Eye (tissue), 1 donor: ENCODE measurements around the gene MAS1.
"Not testable (repeated sequence)": the region's sequence is repeated elsewhere in the genome, so short reads cannot be mapped to it uniquely, and the experiment has no call there.

Experiments
- DNase-seq: peaks from one replicate; pipeline ENCODE4 v3.0.0-alpha.2; 2015

The MAS1 gene

DNA sequence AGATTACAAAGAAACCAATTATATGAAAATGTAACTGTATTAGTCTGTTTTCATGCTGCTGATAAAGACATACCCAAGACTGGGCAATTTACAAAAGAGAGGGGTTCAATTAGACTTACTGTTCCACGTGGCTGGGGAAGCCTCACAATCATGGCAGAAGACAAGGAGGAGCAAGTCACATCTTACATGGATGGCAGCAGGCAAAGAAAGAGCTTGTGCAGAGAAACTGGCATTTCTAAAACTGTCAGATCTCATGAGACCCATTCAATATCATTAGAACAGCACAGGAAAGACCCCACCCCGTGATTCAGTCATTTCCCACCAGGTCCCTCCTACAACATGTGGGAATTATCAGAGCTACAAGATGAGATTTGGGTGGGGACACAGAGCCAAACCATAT is 33.4 kb downstream of the MAS1 start:
- not testable (repeated sequence) for DNase-seq

DNA sequence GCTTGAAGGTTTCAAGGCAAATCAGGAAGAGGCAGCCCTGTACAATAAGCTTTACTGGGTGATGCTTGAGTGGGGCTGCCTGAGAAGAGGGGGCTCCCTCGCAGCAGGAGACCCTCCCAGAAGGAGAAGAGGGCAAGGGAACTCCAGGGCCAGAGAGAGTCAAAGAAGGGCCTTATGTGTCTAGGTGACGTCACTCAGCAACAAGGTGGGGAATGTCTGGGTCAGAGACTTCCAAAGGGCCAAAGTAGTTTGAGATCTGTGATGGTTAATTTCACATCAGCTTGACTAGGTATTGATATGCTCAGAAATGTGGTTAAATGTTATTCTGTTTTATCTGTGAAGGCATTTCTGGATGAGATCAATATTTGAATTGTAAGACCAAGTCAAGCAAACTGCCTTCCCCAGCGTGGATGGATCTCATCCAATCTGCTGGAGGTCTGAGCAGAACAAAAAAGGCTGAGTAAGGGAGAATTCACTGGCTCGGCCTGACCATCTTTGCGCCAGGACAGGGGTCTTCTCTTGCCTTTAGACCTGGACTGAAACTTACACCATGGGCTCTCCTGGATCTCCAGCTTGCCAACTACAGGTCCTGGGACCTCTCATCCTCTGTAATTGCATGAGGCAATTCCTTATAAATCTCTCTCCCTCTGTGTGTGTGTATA is 35.9 kb downstream of the MAS1 start:
- no peak for DNase-seq

DNA sequence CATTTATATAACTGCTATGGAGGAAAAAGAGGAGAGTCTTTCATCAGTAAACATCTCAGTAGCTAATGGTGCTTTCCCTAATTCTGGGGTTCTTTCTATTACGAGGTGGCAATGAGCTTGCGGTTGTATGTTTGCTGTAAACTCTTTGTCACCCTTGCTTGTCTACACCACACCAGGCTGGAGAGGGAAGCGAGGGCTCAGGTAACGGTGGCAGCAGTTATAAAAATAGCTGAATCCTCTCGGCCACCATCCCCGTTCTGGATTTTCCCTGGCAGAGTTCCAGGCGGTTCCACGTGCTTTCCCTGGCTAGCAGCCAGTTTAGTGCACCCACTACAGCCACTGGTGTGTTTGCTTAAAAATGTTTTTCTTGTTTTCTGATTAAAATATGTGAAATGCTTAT is 39.0 kb downstream of the MAS1 start:
- DNase-seq: no peak

DNA sequence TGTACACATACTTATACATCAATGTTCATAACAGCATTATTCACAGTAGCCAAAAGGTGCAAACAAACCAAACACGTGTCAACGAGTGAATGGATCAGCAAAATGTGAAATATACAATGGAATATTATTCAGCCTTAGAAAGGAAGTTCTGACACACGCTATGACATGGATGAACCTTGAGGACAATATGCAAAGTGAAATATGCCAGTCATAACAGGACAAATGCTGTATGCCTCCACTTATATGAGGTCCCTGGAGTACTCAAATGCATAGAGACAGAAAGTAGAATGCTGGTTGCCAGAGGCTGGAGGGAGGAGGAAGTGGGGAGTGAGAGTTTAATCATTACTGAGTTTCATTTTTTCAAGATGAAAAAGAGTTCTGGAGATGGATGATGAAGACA is 40.3 kb downstream of the MAS1 start:
- DNase-seq: no peak

DNA sequence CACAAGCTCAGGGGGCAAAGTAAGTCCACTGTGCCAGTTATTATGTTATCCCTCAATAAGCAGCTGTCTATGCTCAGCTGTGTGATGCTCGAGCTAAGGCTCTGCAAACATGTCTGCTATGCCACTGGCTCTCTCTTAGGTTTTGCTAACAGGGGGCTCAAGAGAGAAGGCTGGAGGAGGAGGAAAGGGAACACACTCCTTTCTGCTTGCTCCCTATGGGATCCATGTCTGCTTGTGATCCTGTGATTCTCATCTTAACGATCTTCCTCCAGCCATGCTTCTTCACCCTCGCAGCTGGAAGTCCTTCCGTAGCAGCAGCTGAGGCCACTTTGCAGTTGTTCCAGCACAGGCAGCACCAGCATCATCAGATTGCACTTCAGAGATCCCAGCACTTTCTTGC is 41.1 kb downstream of the MAS1 start:
- DNase-seq: peak; percentile 43

DNA sequence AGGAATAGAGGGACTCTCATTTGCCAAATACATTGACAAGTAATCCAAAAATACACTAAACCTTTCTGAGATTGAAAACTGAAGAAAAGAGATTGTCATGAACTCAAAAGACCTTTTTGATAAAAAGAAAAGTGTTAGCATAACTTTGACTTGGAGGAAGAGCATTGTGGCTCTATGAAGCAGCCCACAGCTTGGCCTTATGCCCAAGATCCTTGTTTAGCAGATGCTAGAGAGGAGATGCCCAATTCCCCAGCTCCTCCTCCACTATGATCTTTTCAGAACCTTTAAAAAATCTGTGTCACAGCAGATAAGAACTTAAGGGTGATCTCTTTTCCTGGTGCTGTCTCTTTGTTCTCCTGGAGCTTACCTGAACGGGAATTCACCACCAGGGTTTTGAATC is 42.3 kb downstream of the MAS1 start:
- DNase-seq: no peak

DNA sequence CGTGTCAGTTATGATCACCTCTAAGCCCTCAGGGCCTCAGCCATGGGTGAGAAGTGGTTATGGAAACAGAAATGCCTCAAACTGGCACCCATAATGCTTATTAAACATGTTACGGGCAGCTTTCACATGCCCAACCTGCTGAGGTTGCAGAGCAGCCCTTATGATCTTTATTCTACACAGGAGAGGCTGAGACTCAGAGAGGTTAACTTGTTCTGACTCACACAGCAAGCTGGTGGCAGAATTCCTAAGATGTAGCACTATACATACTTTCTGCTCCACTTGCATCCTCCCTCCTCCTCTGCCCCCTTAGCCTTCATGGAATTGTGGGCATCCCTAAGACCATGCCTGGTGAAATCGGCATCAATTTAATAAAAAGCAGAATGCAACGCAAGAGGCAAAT is 43.4 kb downstream of the MAS1 start:
- DNase-seq: no peak

DNA sequence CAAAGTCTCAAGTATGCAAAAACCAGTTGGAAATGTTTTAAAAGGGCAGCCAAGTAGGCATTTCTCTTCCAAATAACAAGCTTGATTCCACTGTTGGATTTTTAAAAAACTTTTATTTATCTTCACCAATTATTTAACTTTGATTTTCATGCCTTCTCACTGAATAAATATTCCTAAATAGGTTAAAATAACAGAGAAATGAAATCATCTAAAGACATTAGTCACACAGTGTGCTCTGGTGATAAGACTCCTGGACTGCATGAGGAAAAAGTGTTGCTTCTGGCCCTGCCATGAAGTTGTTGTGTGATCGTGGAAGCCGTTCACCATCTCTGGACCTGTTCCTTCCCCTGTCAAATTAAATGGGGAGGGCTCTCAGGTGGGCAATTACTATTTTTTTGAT is 44.3 kb downstream of the MAS1 start:
- no peak for DNase-seq

DNA sequence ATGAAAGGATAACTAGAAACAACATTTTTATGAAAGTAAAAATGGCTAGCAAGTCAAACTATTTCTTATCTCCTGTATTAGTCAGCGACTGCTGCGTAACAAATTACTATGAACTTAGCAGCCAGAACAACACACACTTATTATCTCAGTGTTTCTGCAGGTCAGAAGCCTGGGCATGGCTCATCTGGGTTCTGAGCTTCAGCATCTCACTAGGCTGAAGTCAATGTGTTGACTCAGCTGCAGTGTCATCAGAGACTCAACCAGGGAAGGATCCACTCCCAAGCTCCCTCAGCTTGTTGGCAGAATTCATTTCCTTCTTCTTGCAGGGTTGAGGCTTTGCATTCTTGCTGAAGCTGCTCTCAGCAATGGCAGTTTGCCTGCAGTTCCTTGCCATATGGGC is 44.8 kb downstream of the MAS1 start:
- no peak for DNase-seq

DNA sequence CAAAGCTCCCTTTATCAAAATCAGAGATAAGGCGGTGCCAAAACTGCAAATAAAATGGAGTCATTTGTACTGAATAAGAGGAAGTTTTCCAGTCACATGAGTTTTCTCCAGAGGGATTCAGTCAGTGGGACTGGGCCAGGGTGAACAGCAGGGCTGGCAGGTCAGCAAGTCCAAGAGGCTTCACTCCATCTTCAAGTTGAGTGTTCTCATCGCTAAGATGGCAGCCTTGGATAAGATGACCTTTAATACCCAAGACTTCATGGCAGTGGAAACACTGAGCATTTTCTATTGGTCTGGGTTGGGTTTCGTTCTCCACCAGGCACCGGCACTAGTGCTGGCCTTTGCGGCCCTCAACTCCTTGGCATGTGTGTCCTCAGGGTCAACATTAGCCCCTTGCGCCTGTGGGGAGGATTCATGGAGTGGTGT is 48.8 kb downstream of the MAS1 start:
- DNase-seq: no peak
